ENCODE measurements around the gene C6orf120. TPM values are rescaled to one million over a fixed set of nuclear protein-coding genes. Genes with fewer than 3 reads are reported as not detected.

C6orf120 gene
- polyA plus RNA-seq, 3 donors, result 12.1 to 23.5 (median 21.1) TPM

GRCh38 chr6:169720207-169720855 lies 18.4 kb downstream of the C6orf120 start:
- no peak overlapping the region for H3K27ac ChIP-seq (ENCODE audit: low read depth, low read length)
- WGBS, 3 donors, result 88 to 98% (median 98%) methylated on average over 3 of the region's 3 CpGs

DNA sequence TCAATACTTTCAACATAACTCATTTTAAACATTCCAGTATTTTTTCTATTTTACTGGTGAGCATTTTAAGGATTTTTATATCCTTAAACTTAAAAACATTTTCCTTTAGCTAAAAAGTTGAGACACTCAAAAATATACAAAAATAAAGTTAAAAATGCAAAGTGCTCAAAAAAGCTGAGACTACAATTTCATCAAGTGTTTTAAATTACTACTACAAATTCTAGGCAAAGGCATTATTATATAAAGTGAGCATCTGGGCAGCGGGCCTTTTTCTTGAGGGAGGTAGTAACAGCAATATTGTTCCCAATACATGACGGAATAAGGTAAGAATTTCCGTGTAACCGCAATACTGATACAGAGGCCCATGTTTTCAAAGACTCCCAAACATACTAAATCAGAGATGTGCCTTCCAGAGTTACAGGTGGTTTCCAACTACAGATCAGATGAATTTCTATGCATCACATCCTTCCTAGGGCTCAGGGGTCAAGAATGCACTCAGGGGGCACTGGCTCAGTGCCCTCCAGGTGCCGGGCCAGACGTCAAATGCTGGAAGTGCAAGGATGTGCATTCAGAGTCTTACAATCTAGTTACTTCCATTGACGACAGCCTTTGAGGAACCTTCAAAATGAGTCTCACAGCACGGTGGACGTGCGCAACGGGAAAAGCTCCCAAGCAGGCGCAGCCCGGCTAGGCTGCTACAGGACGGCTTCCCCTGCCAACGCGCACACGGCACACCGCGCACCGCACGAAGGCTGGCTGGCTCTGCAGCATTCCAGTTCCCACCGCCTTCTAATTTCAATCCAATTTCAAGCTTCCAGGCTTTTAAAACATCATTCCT lies 20.7 kb downstream of the C6orf120 start:
- 2 to 5% (median 4%) methylated on average over 22 of the region's 22 CpGs for WGBS, 3 donors

GRCh38 chr6:169723200-169723909 lies 21.4 kb downstream of the C6orf120 start:
- peak overlapping the region; percentile 38 for H3K27ac ChIP-seq (ENCODE audit: low read depth, low read length)
- WGBS, 3 donors, result 0 to 1% (median 0%) methylated on average over 58 to 70 of the region's 70 CpGs

More for the DNA sequence above, 20.7 kb downstream of the C6orf120 start:
- no peak overlapping the region for H3K27ac ChIP-seq (ENCODE audit: low read depth, low read length)

- 0% methylated on average over 10 to 58 of the region's 89 CpGs for WGBS, 3 donors
These were observed 22.1 kb downstream of the C6orf120 start for GRCh38 chr6:169723991-169724493.

GRCh38 chr6:169724494-169725124 lies 22.7 kb downstream of the C6orf120 start, which contains the start of gene PHF10:
Gene PHF10, minus strand, starts transcription at chr6:169724500. Its CDS starts 569 bp downstream, at chr6:169723931.
- peak within 1 kb of the TSS; percentile 73 for H3K27ac ChIP-seq (ENCODE audit: low read depth, low read length)
- 0 to 1% (median 1%) methylated on average over 53 to 81 of the region's 89 CpGs for WGBS, 3 donors

More at GRCh38 chr6:169723991-169724493, 22.1 kb downstream of the C6orf120 start:
- peak overlapping the region; percentile 73 for H3K27ac ChIP-seq (ENCODE audit: low read depth, low read length)

- H3K27ac ChIP-seq (ENCODE audit: low read depth, low read length), result peak overlapping the region; percentile 73
- 20 to 25% (median 23%) methylated on average over 29 of the region's 29 CpGs for WGBS, 3 donors
These were observed 23.5 kb downstream of the C6orf120 start for GRCh38 chr6:169725125-169726048.

- H3K27ac ChIP-seq (ENCODE audit: low read depth, low read length), result no peak overlapping the region
- 90 to 96% (median 95%) methylated on average over 1 of the region's 1 CpG for WGBS, 3 donors
These were observed 24.1 kb downstream of the C6orf120 start for GRCh38 chr6:169726049-169726400.

DNA sequence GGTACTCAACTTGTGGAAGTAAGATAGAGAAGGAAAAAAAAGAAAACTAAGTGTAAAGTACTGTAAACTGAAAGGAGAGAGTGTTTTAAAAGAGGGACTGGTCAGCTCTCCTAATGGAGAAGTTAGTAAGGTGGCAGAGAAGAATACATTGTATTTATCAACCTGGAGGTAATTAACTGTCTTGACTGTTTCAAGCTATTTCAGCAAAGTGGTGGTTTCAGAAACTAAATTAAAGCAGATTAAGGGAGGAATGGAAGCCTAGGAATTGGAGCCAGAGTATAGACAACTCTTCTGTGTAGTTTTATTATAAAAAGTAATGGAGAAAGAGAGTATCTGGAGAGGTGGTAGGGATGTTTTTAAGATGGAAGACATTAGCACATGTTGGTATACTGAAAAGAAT lies 25.0 kb downstream of the C6orf120 start:
- no peak overlapping the region for H3K27ac ChIP-seq (ENCODE audit: low read depth, low read length)

DNA sequence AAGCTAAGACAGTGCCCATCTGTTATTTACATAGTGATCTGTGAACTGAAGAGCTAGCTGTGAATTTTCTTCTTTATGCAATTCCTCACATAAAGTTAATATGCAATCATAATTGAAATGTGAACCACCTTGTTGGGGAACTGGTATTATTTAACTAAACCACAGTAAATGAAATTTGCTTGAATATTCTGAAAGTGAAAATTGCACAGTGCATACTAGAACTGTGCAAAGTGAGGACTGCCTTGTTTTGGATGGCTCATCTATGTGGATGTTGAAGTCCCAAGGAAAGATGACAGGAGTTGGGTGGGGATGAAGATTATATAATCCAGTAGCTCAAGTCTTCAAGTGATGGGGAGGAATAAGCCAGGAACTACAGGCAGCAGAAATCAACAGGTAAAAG lies 28.0 kb downstream of the C6orf120 start:
- no peak overlapping the region for H3K27ac ChIP-seq (ENCODE audit: low read depth, low read length)

DNA sequence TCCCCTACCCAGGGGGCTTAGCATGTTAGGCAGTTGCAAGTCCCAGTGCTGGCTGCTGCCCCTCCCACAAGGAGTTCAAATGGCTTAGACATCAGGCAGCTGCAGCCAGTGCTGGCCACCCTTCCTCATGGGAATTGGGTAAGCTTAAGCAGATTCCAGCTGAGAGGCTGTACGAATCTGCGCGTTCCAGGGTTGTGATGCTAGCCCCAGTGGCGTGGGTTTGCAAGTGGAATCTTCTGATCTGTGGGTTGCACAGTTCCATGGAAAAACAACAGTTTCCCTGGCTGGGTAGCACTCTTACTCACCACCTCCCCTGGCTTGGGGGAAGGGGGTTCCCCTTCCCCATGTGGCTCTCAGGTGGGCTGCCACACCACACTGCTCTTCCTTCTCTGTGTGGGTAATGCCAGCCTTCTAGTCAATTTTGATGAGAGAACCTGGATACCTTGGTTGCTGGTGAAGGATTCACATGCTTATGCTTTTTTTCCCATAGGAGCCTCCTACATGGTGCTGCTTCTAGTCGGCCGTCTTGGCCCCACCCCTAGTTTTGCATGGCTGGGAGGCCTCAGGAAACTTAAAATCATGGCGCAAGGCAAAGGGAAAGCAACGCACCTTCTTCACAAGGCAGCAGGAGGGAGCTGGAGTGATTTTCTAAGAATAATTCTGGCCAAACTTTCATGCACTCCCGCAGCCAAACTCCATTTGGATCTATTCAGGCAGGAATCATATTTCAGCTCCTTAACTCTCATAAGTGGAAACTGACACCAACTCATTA lies 36.5 kb downstream of the C6orf120 start:
- H3K27ac ChIP-seq (ENCODE audit: low read depth, low read length), result no peak overlapping the region
- WGBS, 3 donors, result 58 to 82% (median 61%) methylated on average over 9 of the region's 9 CpGs

GRCh38 chr6:169738976-169739529 lies 37.1 kb downstream of the C6orf120 start:
- no peak overlapping the region for H3K27ac ChIP-seq (ENCODE audit: low read depth, low read length)
- 67 to 82% (median 72%) methylated on average over 2 of the region's 2 CpGs for WGBS, 3 donors

DNA sequence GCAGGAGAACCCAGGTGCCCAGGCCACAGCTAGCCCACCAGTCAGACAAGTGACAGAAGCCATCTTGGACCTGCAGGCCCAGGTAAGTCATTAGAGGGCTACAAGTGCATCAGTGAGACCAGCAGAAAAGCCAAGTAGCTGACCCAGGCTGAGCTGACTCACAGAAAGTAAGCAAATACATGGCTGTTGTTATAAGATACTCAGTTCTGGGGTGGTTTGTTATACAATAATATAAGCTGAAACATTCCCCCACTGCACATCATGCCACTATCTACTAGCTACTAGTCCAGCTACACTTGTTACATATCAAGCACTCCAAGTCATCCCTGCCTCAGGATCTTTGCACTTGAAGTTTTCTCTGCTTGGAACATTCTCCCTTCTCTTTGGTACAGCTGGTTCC lies 39.4 kb downstream of the C6orf120 start:
- no peak overlapping the region for H3K27ac ChIP-seq (ENCODE audit: low read depth, low read length)

GRCh38 chr6:169745405-169745804 lies 43.5 kb downstream of the C6orf120 start:
- H3K27ac ChIP-seq (ENCODE audit: low read depth, low read length), result no peak overlapping the region
- 83 to 87% (median 85%) methylated on average over 3 of the region's 3 CpGs for whole genome bisulfite sequencing, 3 donors

DNA sequence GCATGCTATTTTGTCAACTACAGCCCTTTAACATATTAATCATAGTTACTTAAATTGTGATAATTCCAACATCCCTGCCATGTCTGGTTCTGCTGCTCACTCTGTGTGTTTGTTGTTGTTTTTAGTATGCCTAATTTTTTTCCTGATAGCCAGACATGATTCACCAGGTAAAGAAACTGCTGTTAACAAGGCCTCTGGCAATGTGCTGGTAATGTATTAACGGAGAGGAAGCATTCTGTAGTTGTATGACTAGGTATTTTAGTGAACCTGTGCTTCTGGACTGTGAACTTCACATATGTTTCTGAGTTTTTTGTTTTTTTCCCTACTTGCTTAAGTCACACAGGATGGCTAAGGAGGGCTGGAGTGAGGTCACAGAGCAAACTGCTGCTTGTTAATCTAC lies 44.6 kb downstream of the C6orf120 start:
- WGBS, 3 donors, result 95 to 97% (median 95%) methylated on average over 1 of the region's 1 CpG
- no peak overlapping the region for H3K27ac ChIP-seq (ENCODE audit: low read depth, low read length)

GRCh38 chr6:169751242-169752073 lies 49.5 kb downstream of the C6orf120 start, which contains the start of the genes DYNLT2 and ERMARD:
Gene DYNLT2, minus strand, starts transcription at chr6:169751572. Its CDS starts 114 bp downstream, at chr6:169751458.
Gene ERMARD, plus strand, starts transcription at chr6:169751622. Its CDS starts 36 bp downstream, at chr6:169751658.
- 0 to 1% (median 0%) methylated on average over 90 of the region's 90 CpGs for WGBS, 3 donors
- H3K27ac ChIP-seq (ENCODE audit: low read depth, low read length), result peak within 1 kb of the TSS; percentile 66

Data from adipose tissue (tissue), 3 donors.